Camera-type eye (tissue), 1 donor: ENCODE measurements around the gene MOCS2. TPM values are rescaled to one million over a fixed set of nuclear protein-coding genes. Genes with fewer than 3 reads are reported as not detected.

ENCODE experiments used
- total RNA-seq: library from RNA; depleted of rRNA; stranded (reverse); fragments of >200 nt; gene quantifications from one replicate; pipeline ENCODE4 v1.2.3, GENCODE V29; 2014

MOCS2 gene
- total RNA-seq: 53.9 TPM

DNA sequence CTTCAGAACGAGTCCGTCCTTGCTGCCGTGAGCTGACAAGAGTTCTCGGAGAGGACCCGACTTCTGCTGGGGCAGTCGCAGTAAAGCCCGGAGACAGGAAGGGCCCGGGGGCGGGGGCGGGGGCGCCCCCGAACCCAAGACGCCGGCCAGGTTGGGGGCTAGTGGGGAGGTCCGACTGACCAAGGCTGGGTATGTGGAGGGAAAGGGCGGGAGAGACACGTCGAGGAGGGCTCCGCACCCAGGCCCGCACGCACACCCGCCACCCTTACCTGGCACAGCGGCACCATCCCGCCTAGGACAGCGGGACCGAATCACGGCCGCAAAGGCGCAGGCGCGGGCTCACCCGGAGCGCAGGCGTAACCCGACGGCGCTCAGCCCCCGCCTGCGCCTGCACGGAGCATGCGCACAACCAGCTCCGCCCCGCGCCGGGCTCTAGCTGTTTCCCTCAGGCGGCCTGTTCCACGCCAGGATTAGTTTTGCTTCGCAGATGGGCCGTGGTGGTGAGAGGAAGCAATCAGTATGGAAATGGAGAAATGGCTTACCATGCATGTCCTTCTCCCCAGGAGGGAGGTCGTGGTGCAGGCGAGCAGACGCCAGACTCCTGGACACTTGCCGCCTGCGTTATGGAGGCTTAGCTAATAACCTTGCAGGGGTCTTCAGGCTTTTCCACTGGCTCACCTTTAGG, at the start of gene MOCS2:
Gene MOCS2 (minus strand): TSS at position 315 of the 685 bp plus-strand sequence. CDS start 2,583 bp downstream, outside the sequence.

Other genes with a start within 250 kb of the MOCS2 start
- 26.3 TPM for gene ITGA2, start 120.4 kb downstream of the MOCS2 start, total RNA-seq